HepG2 (cell line): ENCODE measurements around the gene SLC22A31. TPM values are rescaled to one million over a fixed set of nuclear protein-coding genes. Genes with fewer than 3 reads are reported as not detected.
"Not testable (repeated sequence)": the region's sequence is repeated elsewhere in the genome, so short reads cannot be mapped to it uniquely, and the experiment has no call there.

ENCODE experiments used
- ATAC-seq: fragments of 200-7000 bp; cut with Tn5 transposase; 3 replicates; pipeline ENCODE4 v1.9.1; 2020; ENCODE audit warnings: mild to moderate bottlenecking, moderate library complexity
- BruUV-seq: library from RNA; stranded (reverse); fragments of 400-500 nt; replicated peaks from 2 replicates; lab custom pipeline; 2021; lab: Mats Ljungman, UMichigan
- CTCF ChIA-PET: fragments of 300-600 bp; formaldehyde crosslinking; extraction: SDS; loops from one replicate; lab custom pipeline; 2021; ENCODE audit warnings: low total read pairs, inconsistent platforms, low intra/inter-chr PET ratio; lab: Yijun Ruan, JAX
- POLR2A ChIA-PET: fragments of 350-600 bp; sonication (Branson Sonifier 250); formaldehyde crosslinking; loops from one replicate; lab custom pipeline; 2020; ENCODE audit warnings: antibody characterized with exemption, inconsistent platforms; lab: Yijun Ruan, JAX
- DNase-seq: peaks from one replicate; pipeline ENCODE4 v3.0.0-alpha.2; 2015; ENCODE audit warnings: low spot score
- FAIRE-seq: peaks from 3 replicates; lab custom pipeline; 2011; peaks lifted over from hg19 to GRCh38; lab: Jason Lieb, UNC
- H2AFZ ChIP-seq: one replicate; pipeline ENCODE4 v1.6.1; 2011; ENCODE audit warnings: low read length, inconsistent platforms
- H3K27ac ChIP-seq: fragments of 300-600 bp; 3 replicates; pipeline ENCODE4 v1.8.0; 2011; ENCODE audit warnings: mixed run types, mild to moderate bottlenecking, mixed read lengths, low read length, inconsistent platforms; ENCODE audit not compliant: insufficient read depth; ENCODE audit errors: extremely low read length
- H3K27me3 ChIP-seq, 2 experiments: fragments of 200-600 bp in 1 of 2; 2 replicates in 1 of 2; 3 replicates in 1 of 2; pipeline versions ENCODE4 v1.6.0 to v1.8.0; 2011; ENCODE audit warnings: low read length in 2 of 2, mild to moderate bottlenecking in 2 of 2, moderate library complexity in 2 of 2, inconsistent platforms in 1 of 2; ENCODE audit not compliant: insufficient read depth in 2 of 2, control insufficient read depth in 1 of 2
- H3K36me3 ChIP-seq, 2 experiments: fragments of 200-600 bp in 1 of 2; replicated peaks in 1 of 2; 2 replicates in 1 of 2; 3 replicates in 1 of 2; pipeline versions ENCODE4 v1.5.1 to v1.8.0; 2011; ENCODE audit warnings: low read length in 2 of 2, inconsistent platforms in 1 of 2; ENCODE audit not compliant: insufficient read depth in 2 of 2, control insufficient read depth in 1 of 2
- H3K4me1 ChIP-seq: 2 replicates; pipeline ENCODE4 v1.5.1; 2012; ENCODE audit warnings: low read length, inconsistent platforms; ENCODE audit not compliant: insufficient read depth
- H3K4me2 ChIP-seq: 2 replicates; pipeline ENCODE4 v1.6.0; 2011; ENCODE audit warnings: low read depth, low read length, inconsistent platforms
- H3K4me3 ChIP-seq, 3 experiments: fragments of 200-600 bp in 1 of 3; sonication (generic), shearing (Covaris generic) in 1 of 3; replicated peaks in 1 of 3; 2 replicates each; pipeline ENCODE4 v1.5.1; 2011 to 2016; ENCODE audit warnings: low read length in 3 of 3, inconsistent platforms in 2 of 3, low read depth in 2 of 3, mild to moderate bottlenecking in 2 of 3, control low read depth in 1 of 3, mixed read lengths in 1 of 3; ENCODE audit not compliant: insufficient read depth in 1 of 3
- H3K79me2 ChIP-seq: one replicate; pipeline ENCODE4 v1.6.1; 2011; ENCODE audit warnings: low read length, inconsistent platforms; ENCODE audit not compliant: insufficient read depth
- H3K9ac ChIP-seq: 2 replicates; pipeline ENCODE4 v1.6.0; 2011; ENCODE audit warnings: mild to moderate bottlenecking, low read depth, low read length, inconsistent platforms; ENCODE audit not compliant: insufficient read depth
- H3K9me3 ChIP-seq: 2 replicates; pipeline ENCODE4 v1.5.1; 2012; ENCODE audit warnings: mild to moderate bottlenecking, low read length
- H4K20me1 ChIP-seq: 2 replicates; pipeline ENCODE4 v1.6.0; 2011; ENCODE audit warnings: inconsistent platforms, mild to moderate bottlenecking, low read length, moderate library complexity; ENCODE audit not compliant: insufficient read depth
- DNMT1 ChIP-seq: sonication (generic); formaldehyde crosslinking; IDR thresholded peaks from 2 replicates; pipeline ENCODE4 v1.5.1; 2020; ENCODE audit warnings: mild to moderate bottlenecking, missing genetic modification reagents
- KMT2A ChIP-seq: sonication (generic); formaldehyde crosslinking; IDR thresholded peaks from 2 replicates; pipeline ENCODE4 v1.4.0; 2020; ENCODE audit warnings: missing genetic modification reagents
- MXD4 ChIP-seq: IDR thresholded peaks from 2 replicates; pipeline ENCODE4 v1.6.1; 2016; ENCODE audit warnings: mild to moderate bottlenecking, missing biosample characterization, missing genetic modification reagents
- RAD21 ChIP-seq: fragments of 450-650 bp; formaldehyde crosslinking; IDR thresholded peaks from 2 replicates; pipeline ENCODE4 v1.5.0; 2020; ENCODE audit warnings: mild to moderate bottlenecking
- RXRA ChIP-seq: sonication (generic); formaldehyde crosslinking; IDR thresholded peaks from 2 replicates; pipeline ENCODE4 v1.5.1; 2020; ENCODE audit warnings: missing genetic modification reagents
- SAP130 ChIP-seq: IDR thresholded peaks from 2 replicates; pipeline ENCODE4 v1.6.1; 2016; ENCODE audit warnings: low read depth
- SIN3A ChIP-seq: IDR thresholded peaks from 2 replicates; pipeline ENCODE4 v1.6.1; 2011; ENCODE audit warnings: low read depth, mild to moderate bottlenecking, control low read depth, low read length, borderline replicate concordance
- SIN3B ChIP-seq: fragments of 150-350 bp; IDR thresholded peaks from 2 replicates; pipeline ENCODE4 v1.6.1; 2014; ENCODE audit warnings: low read length
- TMF1 ChIP-seq: sonication (generic); formaldehyde crosslinking; IDR thresholded peaks from 2 replicates; pipeline ENCODE4 v1.8.1; 2022; ENCODE audit warnings: low read depth, missing genetic modification reagents
- ZNF343 ChIP-seq: sonication (generic); formaldehyde crosslinking; IDR thresholded peaks from 2 replicates; pipeline ENCODE4 v1.4.0; 2020; ENCODE audit warnings: mild to moderate bottlenecking, missing genetic modification reagents
- ZNF451 ChIP-seq: sonication (generic); formaldehyde crosslinking; IDR thresholded peaks from 2 replicates; pipeline ENCODE4 v1.5.0; 2020; ENCODE audit warnings: mild to moderate bottlenecking, missing genetic modification reagents
- ZNF724P ChIP-seq: sonication (generic); formaldehyde crosslinking; IDR thresholded peaks from 2 replicates; pipeline ENCODE4 v1.8.0; 2022; ENCODE audit warnings: missing genetic modification reagents, borderline replicate concordance
- ZNF746 ChIP-seq: sonication (generic); formaldehyde crosslinking; IDR thresholded peaks from 2 replicates; pipeline ENCODE4 v1.8.0; 2022; ENCODE audit warnings: mild to moderate bottlenecking, missing genetic modification reagents
- ZNF766 ChIP-seq: sonication (generic); formaldehyde crosslinking; IDR thresholded peaks from 2 replicates; pipeline ENCODE4 v1.5.0; 2020; ENCODE audit warnings: missing genetic modification reagents, borderline replicate concordance
- WGBS: methylation state at CpG from one replicate; pipeline ENCODE4 v1.1.6; 2017; ENCODE audit warnings: low lambda C conversion rate; 5-methylcytosine and 5-hydroxymethylcytosine counted together
- in situ Hi-C: cut with HindIII; loops from 2 replicates; pipeline ENCODE4 v1.10.0; 2017; ENCODE audit warnings: low pct_unique_long_range_greater_than_20kb; ENCODE audit not compliant: extremely low pct_ligation_motif_present
- intact Hi-C: fragments of 100-400 bp; cut with micrococcal nuclease; formaldehyde crosslinking; loops from one replicate; pipeline ENCODE4 v1.10.0; 2022; ENCODE audit not compliant: unreplicated experiment
- polyA plus RNA-seq, 8 experiments: library from polyadenylated mRNA; depleted of rRNA in 3 of 8; stranded (reverse) in 7 of 8; unstranded in 1 of 8; fragments of >200 nt; fragmentation: Illumina TruSeq in 4 of 8; extraction: Trizol in 4 of 8; gene quantifications; 2 replicates each; pipeline versions ENCODE4 v1.2.1 to v1.2.3, GENCODE V29; 2011 to 2016; ENCODE audit warnings: low read depth in 4 of 8, missing spikeins in 1 of 8, mixed read lengths in 1 of 8; ENCODE audit not compliant: insufficient read depth in 1 of 8
- total RNA-seq, 5 experiments: library from RNA; depleted of rRNA; stranded (reverse); fragments of >200 nt; fragmentation: Illumina TruSeq; extraction: Trizol; gene quantifications; 2 replicates each; pipeline ENCODE4 v1.2.3, GENCODE V29; 2016; ENCODE audit warnings: low read depth in 1 of 5
- TF ChIP-seq, protein P1 (sequence below): sonication (generic); formaldehyde crosslinking; IDR thresholded peaks from 2 replicates; pipeline ENCODE4 v1.4.0; 2020; ENCODE audit warnings: missing genetic modification reagents
- TF ChIP-seq, protein P2 (sequence below): IDR thresholded peaks from 2 replicates; pipeline ENCODE4 v1.6.1; 2016; ENCODE audit warnings: missing genetic modification reagents, missing compliant biosample characterization

SLC22A31 gene
- total and polyA plus RNA-seq, 2 of the 13 experiments (the other 11 are each of a cell fraction or from before 2014, with no cell fraction given): 67.3 to 83.3 TPM

DNA sequence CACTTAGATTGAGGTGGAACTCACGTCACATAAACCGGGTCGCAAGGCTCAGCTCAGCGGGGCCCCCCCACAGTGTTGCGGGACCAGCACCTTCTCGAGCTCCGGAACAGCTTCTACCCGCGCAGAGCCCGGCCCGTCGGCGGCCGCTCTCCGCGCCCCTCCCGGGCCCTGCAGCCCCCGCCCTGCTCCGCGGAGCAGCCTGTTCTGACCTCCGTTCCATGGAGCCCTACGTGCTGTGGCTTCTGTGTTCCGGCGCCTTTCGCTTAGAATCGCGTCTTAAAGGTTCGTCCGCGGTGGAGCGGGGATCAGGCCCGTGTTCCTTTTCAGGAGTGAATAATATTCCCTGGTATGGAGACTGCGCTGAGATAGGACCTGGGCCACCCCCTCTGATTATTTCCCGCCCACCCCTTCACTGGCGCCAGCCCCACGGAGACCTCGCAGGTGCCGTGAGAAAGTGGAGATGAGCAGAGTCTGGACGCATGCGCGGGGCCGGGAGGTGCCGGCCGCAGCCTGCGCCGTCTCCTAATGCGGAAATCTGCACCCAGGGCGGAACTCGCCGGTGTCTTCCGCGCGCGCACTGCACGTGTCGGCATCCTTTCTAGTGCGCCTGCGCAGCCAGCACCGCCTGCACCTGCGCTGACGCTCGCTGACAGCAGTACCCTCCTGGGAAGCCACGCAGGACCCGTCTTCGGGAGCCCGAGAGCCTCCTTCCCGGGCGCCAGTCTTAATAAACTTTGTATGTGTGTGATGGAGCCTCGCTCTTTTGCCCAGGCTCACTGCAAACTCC is 48.1 kb upstream of the SLC22A31 start (continued):
- TF ChIP-seq DNMT1: peak; percentile 62; the same call in 1 of the 2 replicates
- TF ChIP-seq ZNF724P (CRISPR knock-in tag): peak; percentile 53; the same call in 1 of the 2 replicates
- TF ChIP-seq ZNF343: no peak
- 0 out of 2 replicates have a peak, but pooled peaks have one; percentile 0 for TF ChIP-seq ZNF746 (CRISPR knock-in tag)
- TF ChIP-seq, all 625 proteins: peak for 13

DNA sequence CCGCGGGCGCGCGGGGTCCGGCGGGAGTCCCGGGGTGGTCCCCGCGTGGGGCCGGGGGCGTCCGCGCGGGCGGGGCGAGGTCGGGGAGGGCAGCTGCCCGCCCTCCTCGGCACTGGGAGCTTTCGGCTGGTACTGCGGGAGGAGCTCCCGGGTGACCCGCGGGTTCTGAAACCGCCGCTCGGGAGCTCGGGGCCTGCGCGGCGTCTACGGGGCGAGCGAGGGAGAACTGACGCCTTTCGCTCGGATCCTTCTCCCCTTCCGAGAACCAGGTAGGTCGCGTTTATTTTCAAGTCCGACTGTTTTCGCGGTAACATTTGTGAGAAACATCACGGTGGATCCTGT is 47.4 kb upstream of the SLC22A31 start:
- H3K4me2 ChIP-seq: peak overlapping the region; percentile 84
- POLR2A ChIA-PET: interaction anchor here (0.7 to 6.6 kb wide), 17 partner anchors 13 to 260 kb away, joined by 3 to 78 read pairs (median 4); partner anchors contain the start of genes ACSF3, CDH15, SLC22A31 and SPG7
- H3K27ac ChIP-seq: peak overlapping the region; percentile 51
- BruUV-seq, H4K20me1 ChIP-seq, H3K9me3 ChIP-seq, H3K36me3 ChIP-seq, in situ Hi-C loops, DNase-seq, H3K27me3 ChIP-seq, H3K79me2 ChIP-seq, CTCF ChIA-PET, H2AFZ ChIP-seq: not testable (repeated sequence)
- intact Hi-C loops: loop anchor here (1.0 kb wide), 1 partner anchor 148 kb away; no protein-coding TSS in a partner anchor
- H3K4me3 ChIP-seq: peak overlapping the region; percentile 69 to 82 (median 81)
- peak overlapping the region; percentile 64 for H3K9ac ChIP-seq
- peaks cover 53% of the 10 kb centered on the region for H3K4me1 ChIP-seq
- TF ChIP-seq ZNF746 (CRISPR knock-in tag) (0 out of 2 replicates have a peak, but pooled peaks have one; percentile 20), RXRA (CRISPR knock-in tag) (peak; percentile 1; the same call in 1 of the 2 replicates), ZNF766 (CRISPR knock-in tag) (peak; percentile 18; the same call in 1 of the 2 replicates), SAP130 (CRISPR knock-in tag) (peak; percentile 3; the same call in 1 of the 2 replicates), TMF1 (CRISPR knock-in tag) (0 out of 2 replicates have a peak, but pooled peaks have one; percentile 7), SIN3B (peak; percentile 51; the same call in 1 of the 2 replicates), KMT2A (CRISPR knock-in tag) (peak; percentile 45; the same call in 1 of the 2 replicates), SIN3A (0 out of 2 replicates have a peak, but pooled peaks have one; percentile 7), MXD4 (CRISPR knock-in tag) (0 out of 2 replicates have a peak, but pooled peaks have one; percentile 3), ZNF451 (CRISPR knock-in tag) (0 out of 2 replicates have a peak, but pooled peaks have one; percentile 4), RAD21 (0 out of 2 replicates have a peak, but pooled peaks have one; percentile 17)
- TF ChIP-seq, protein P1, sequence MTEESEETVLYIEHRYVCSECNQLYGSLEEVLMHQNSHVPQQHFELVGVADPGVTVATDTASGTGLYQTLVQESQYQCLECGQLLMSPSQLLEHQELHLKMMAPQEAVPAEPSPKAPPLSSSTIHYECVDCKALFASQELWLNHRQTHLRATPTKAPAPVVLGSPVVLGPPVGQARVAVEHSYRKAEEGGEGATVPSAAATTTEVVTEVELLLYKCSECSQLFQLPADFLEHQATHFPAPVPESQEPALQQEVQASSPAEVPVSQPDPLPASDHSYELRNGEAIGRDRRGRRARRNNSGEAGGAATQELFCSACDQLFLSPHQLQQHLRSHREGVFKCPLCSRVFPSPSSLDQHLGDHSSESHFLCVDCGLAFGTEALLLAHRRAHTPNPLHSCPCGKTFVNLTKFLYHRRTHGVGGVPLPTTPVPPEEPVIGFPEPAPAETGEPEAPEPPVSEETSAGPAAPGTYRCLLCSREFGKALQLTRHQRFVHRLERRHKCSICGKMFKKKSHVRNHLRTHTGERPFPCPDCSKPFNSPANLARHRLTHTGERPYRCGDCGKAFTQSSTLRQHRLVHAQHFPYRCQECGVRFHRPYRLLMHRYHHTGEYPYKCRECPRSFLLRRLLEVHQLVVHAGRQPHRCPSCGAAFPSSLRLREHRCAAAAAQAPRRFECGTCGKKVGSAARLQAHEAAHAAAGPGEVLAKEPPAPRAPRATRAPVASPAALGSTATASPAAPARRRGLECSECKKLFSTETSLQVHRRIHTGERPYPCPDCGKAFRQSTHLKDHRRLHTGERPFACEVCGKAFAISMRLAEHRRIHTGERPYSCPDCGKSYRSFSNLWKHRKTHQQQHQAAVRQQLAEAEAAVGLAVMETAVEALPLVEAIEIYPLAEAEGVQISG (CRISPR knock-in tag): peak; percentile 40; the same call in 1 of the 2 replicates
- TF ChIP-seq, protein P2, sequence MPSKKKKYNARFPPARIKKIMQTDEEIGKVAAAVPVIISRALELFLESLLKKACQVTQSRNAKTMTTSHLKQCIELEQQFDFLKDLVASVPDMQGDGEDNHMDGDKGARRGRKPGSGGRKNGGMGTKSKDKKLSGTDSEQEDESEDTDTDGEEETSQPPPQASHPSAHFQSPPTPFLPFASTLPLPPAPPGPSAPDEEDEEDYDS (CRISPR knock-in tag): 0 out of 2 replicates have a peak, but pooled peaks have one; percentile 2
- ATAC-seq (peak; percentile 34; the same call in 1 of the 3 replicates), FAIRE-seq (peak; percentile 37)
- under 1% methylated on average over 19 of the region's 45 CpGs for WGBS
